WTC11 (cell line): ENCODE measurements around the gene FLT4. TPM values are rescaled to one million over a fixed set of nuclear protein-coding genes. Genes with fewer than 3 reads are reported as not detected.

Experiments
- ATAC-seq: fragments of 200-7000 bp; cut with Tn5 transposase; 2 replicates; pipeline ENCODE4 v1.10.0; 2021; ENCODE audit warnings: mild to moderate bottlenecking, moderate library complexity
- CTCF ChIA-PET: fragments of 300-600 bp; sonication (Branson Sonifier 250); formaldehyde crosslinking; loops from one replicate; lab custom pipeline; 2021; ENCODE audit warnings: antibody characterized with exemption; lab: Charles Lee
- POLR2A ChIA-PET: fragments of 350-600 bp; sonication (Branson Sonifier 250); formaldehyde crosslinking; loops from one replicate; lab custom pipeline; 2021; ENCODE audit warnings: antibody characterized with exemption; lab: Charles Lee
- DNase-seq: peaks from one replicate; pipeline ENCODE4 v3.0.0; 2021; ENCODE audit warnings: low spot score
- H3K27ac Mint-ChIP-seq: 2 replicates; pipeline ENCODE4 v1.8.0; 2021; ENCODE audit warnings: mixed read lengths
- H3K27me3 Mint-ChIP-seq: 2 replicates; pipeline ENCODE4 v1.8.0; 2021; ENCODE audit warnings: low read depth, mild to moderate bottlenecking, moderate library complexity, mixed read lengths
- H3K36me3 Mint-ChIP-seq: 2 replicates; pipeline ENCODE4 v1.8.0; 2021; ENCODE audit warnings: mixed read lengths
- H3K4me1 Mint-ChIP-seq: 2 replicates; pipeline ENCODE4 v1.8.0; 2022; ENCODE audit warnings: mixed read lengths
- H3K4me3 Mint-ChIP-seq: 2 replicates; pipeline ENCODE4 v1.8.0; 2021; ENCODE audit warnings: mild to moderate bottlenecking, moderate library complexity, mixed read lengths
- H3K9me3 Mint-ChIP-seq: 2 replicates; pipeline ENCODE4 v1.8.0; 2021; ENCODE audit warnings: mixed read lengths
- AR ChIP-seq: fragments of 250-450 bp; sonication (Bioruptor Pico); IDR thresholded peaks from 2 replicates; pipeline ENCODE4 v1.9.0; 2021; ENCODE audit warnings: mild to moderate bottlenecking
- ATF1 ChIP-seq: sonication (generic); formaldehyde crosslinking; IDR thresholded peaks from 2 replicates; pipeline ENCODE4 v1.8.1; 2023; ENCODE audit warnings: mild to moderate bottlenecking, moderate library complexity, missing genetic modification reagents
- CTCF ChIP-seq: fragments of 200-600 bp; IDR thresholded peaks from 2 replicates; pipeline ENCODE4 v1.8.0; 2022; ENCODE audit warnings: antibody characterized with exemption
- ELF4 ChIP-seq: sonication (generic); formaldehyde crosslinking; IDR thresholded peaks from 2 replicates; pipeline ENCODE4 v1.8.1; 2022; ENCODE audit warnings: low read depth, mild to moderate bottlenecking, moderate library complexity, missing genetic modification reagents
- ETV6 ChIP-seq: sonication (generic); formaldehyde crosslinking; IDR thresholded peaks from 2 replicates; pipeline ENCODE4 v1.8.1; 2022; ENCODE audit warnings: mild to moderate bottlenecking, missing genetic modification reagents
- FOXP4 ChIP-seq: sonication (generic); formaldehyde crosslinking; IDR thresholded peaks from 2 replicates; pipeline ENCODE4 v1.8.0; 2022; ENCODE audit warnings: mild to moderate bottlenecking, missing genetic modification reagents
- IRF1 ChIP-seq: sonication (generic); formaldehyde crosslinking; IDR thresholded peaks from 2 replicates; pipeline ENCODE4 v1.8.0; 2023; ENCODE audit warnings: missing genetic modification reagents
- KAT7 ChIP-seq: sonication (generic); formaldehyde crosslinking; IDR thresholded peaks from 2 replicates; pipeline ENCODE4 v1.8.1; 2023; ENCODE audit warnings: missing genetic modification reagents, mild to moderate bottlenecking, borderline replicate concordance
- MYBL2 ChIP-seq: sonication (generic); formaldehyde crosslinking; IDR thresholded peaks from 2 replicates; pipeline ENCODE4 v1.8.1; 2023; ENCODE audit warnings: mild to moderate bottlenecking, moderate library complexity, missing genetic modification reagents
- PREB ChIP-seq: sonication (generic); formaldehyde crosslinking; IDR thresholded peaks from 2 replicates; pipeline ENCODE4 v1.8.1; 2022; ENCODE audit warnings: mild to moderate bottlenecking, missing genetic modification reagents, moderate library complexity, borderline replicate concordance
- RORB ChIP-seq: fragments of 250-450 bp; sonication (Bioruptor Pico); IDR thresholded peaks from 2 replicates; pipeline ENCODE4 v1.9.0; 2021; ENCODE audit warnings: mild to moderate bottlenecking
- SMAD3 ChIP-seq: sonication (generic); formaldehyde crosslinking; IDR thresholded peaks from 2 replicates; pipeline ENCODE4 v1.8.0; 2022; ENCODE audit warnings: missing genetic modification reagents, mild to moderate bottlenecking, borderline replicate concordance
- SMAD4 ChIP-seq: sonication (generic); formaldehyde crosslinking; IDR thresholded peaks from 2 replicates; pipeline ENCODE4 v1.8.0; 2022; ENCODE audit warnings: mild to moderate bottlenecking, missing genetic modification reagents
- ZBTB43 ChIP-seq: sonication (generic); formaldehyde crosslinking; IDR thresholded peaks from 2 replicates; pipeline ENCODE4 v1.8.1; 2023; ENCODE audit warnings: mild to moderate bottlenecking, missing genetic modification reagents
- ZNF138 ChIP-seq: sonication (generic); formaldehyde crosslinking; conservative IDR thresholded peaks from 2 replicates; pipeline ENCODE4 v1.8.1; 2022; ENCODE audit warnings: mild to moderate bottlenecking, moderate library complexity, missing genetic modification reagents
- ZNF219 ChIP-seq: sonication (generic); formaldehyde crosslinking; IDR thresholded peaks from 2 replicates; pipeline ENCODE4 v1.8.0; 2023; ENCODE audit warnings: missing genetic modification reagents, mild to moderate bottlenecking, borderline replicate concordance
- ZNF263 ChIP-seq: sonication (generic); formaldehyde crosslinking; IDR thresholded peaks from 2 replicates; pipeline ENCODE4 v1.8.1; 2022; ENCODE audit warnings: low read depth, mild to moderate bottlenecking, moderate library complexity, missing genetic modification reagents
- ZNF512 ChIP-seq: sonication (generic); formaldehyde crosslinking; IDR thresholded peaks from 2 replicates; pipeline ENCODE4 v1.8.1; 2022; ENCODE audit warnings: missing genetic modification reagents, borderline replicate concordance
- total RNA-seq: library from RNA; stranded (reverse); gene quantifications from 3 replicates; pipeline ENCODE4 v1.2.3, GENCODE V29; 2021

FLT4 gene
- total RNA-seq, 1 experiment from 2014 or later: 12.4 TPM

GRCh38 chr5:180595046-180595379 is 54.4 kb downstream of the FLT4 start:
- no peak for DNase-seq
- ChIA-PET CTCF (no interaction called here), POLR2A (no interaction called here)
- H3K4me3 Mint-ChIP-seq: no peak overlapping the region
- peaks cover 27% of the 10 kb centered on the region for H3K27me3 Mint-ChIP-seq
- peak overlapping the region; percentile 76; the same call in 1 of the 2 replicates for H3K27ac Mint-ChIP-seq
- H3K36me3 Mint-ChIP-seq: no peaks in the 10 kb centered on the region
- H3K4me1 Mint-ChIP-seq: peaks cover 3% of the 10 kb centered on the region
- ATAC-seq: no peak
- TF ChIP-seq MYBL2 (CRISPR knock-in tag) (no peak), ZBTB43 (CRISPR knock-in tag) (peak; percentile 83; the same call in 1 of the 2 replicates)
- no peaks in the 10 kb centered on the region for H3K9me3 Mint-ChIP-seq

- Mint-ChIP-seq H3K27ac (no peak overlapping the region), H3K9me3 (no peaks in the 10 kb centered on the region), H3K27me3 (peaks cover 33% of the 10 kb centered on the region), H3K4me3 (no peak overlapping the region), H3K36me3 (no peaks in the 10 kb centered on the region), H3K4me1 (peaks cover 3% of the 10 kb centered on the region)
- DNase-seq (no peak), ATAC-seq (no peak)
- CTCF ChIA-PET: no interaction called here
- POLR2A ChIA-PET: no interaction called here
- TF ChIP-seq SMAD3 (no peak), ELF4 (CRISPR knock-in tag) (no peak), ZNF219 (CRISPR knock-in tag) (no peak), ZNF512 (CRISPR knock-in tag) (no peak), AR (CRISPR knock-in tag) (no peak), ZNF138 (CRISPR knock-in tag) (no peak), ETV6 (CRISPR knock-in tag) (no peak), CTCF (no peak), IRF1 (no peak), FOXP4 (CRISPR knock-in tag) (no peak), ZBTB43 (CRISPR knock-in tag) (no peak), RORB (CRISPR knock-in tag) (no peak), PREB (CRISPR knock-in tag) (no peak), ATF1 (CRISPR knock-in tag) (no peak), KAT7 (CRISPR knock-in tag) (no peak), ZNF263 (CRISPR knock-in tag) (no peak), SMAD4 (CRISPR knock-in tag) (no peak)
Observed at GRCh38 chr5:180594311-180595045, 54.9 kb downstream of the FLT4 start.
